SK-N-SH (cell line): ENCODE results near the gene SLC24A4.

Source experiments
- FOXM1 ChIP-seq: IDR thresholded peaks from 2 replicates; pipeline ENCODE4 v1.4.0; 2012; ENCODE audit warnings: low read depth, mild to moderate bottlenecking
- MXI1 ChIP-seq: IDR thresholded peaks from 2 replicates; pipeline ENCODE4 v1.6.1; 2012; ENCODE audit warnings: mild to moderate bottlenecking, low read depth, low read length, improper control_type of control experiment
- TAF1 ChIP-seq: IDR thresholded peaks from 2 replicates; pipeline ENCODE4 v1.6.1; 2012; ENCODE audit warnings: low read depth, mild to moderate bottlenecking, low read length, moderate library complexity, borderline replicate concordance
- TF ChIP-seq, protein P1 (sequence below): IDR thresholded peaks from 2 replicates; pipeline ENCODE4; 2012
- TF ChIP-seq, protein P2 (sequence below): fragments of 150-350 bp; IDR thresholded peaks from 2 replicates; pipeline ENCODE4 v1.6.1; 2016; ENCODE audit warnings: mild to moderate bottlenecking, low read depth, low read length
- TF ChIP-seq, protein P3 (sequence below): fragments of 200-600 bp; sonication (generic); IDR thresholded peaks from 2 replicates; pipeline ENCODE4 v1.6.1; 2017; ENCODE audit warnings: antibody characterized with exemption, mild to moderate bottlenecking, moderate library complexity

DNA sequence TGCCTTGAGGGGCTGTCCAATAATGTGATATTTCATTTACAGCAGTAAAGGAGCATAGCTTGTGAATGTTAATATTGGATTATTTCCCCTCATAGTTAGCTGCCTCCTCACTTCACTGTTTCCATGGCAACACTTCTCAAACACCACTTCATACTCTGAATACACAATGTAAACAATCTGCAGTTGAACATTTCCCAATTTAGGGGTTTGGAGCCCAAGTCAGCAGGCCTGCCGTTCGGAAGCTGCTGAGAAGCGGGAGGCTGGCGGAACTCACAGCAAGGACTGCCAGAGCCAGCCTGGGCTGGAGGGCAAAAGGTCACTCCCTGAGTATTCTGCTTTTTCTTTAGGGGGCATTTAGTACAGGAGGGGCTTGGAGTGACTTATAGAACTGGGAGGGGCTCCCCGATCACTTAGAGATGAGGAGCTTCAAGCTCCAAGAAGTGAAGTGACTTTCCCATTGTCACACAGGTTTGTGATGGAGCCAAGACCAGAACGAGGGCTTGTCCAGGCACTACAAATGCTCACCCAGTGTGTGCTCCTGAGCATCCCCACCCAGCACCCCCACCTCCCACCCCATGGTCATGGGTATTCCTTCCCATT is 12.1 kb upstream of the SLC24A4 start:
- TF ChIP-seq, protein P1, sequence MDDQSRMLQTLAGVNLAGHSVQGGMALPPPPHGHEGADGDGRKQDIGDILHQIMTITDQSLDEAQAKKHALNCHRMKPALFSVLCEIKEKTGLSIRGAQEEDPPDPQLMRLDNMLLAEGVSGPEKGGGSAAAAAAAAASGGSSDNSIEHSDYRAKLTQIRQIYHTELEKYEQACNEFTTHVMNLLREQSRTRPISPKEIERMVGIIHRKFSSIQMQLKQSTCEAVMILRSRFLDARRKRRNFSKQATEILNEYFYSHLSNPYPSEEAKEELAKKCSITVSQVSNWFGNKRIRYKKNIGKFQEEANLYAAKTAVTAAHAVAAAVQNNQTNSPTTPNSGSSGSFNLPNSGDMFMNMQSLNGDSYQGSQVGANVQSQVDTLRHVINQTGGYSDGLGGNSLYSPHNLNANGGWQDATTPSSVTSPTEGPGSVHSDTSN = no peak
- TF ChIP-seq MXI1 = no peak
- TF ChIP-seq, protein P2, sequence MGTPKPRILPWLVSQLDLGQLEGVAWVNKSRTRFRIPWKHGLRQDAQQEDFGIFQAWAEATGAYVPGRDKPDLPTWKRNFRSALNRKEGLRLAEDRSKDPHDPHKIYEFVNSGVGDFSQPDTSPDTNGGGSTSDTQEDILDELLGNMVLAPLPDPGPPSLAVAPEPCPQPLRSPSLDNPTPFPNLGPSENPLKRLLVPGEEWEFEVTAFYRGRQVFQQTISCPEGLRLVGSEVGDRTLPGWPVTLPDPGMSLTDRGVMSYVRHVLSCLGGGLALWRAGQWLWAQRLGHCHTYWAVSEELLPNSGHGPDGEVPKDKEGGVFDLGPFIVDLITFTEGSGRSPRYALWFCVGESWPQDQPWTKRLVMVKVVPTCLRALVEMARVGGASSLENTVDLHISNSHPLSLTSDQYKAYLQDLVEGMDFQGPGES = no peak
- TF ChIP-seq, protein P3, sequence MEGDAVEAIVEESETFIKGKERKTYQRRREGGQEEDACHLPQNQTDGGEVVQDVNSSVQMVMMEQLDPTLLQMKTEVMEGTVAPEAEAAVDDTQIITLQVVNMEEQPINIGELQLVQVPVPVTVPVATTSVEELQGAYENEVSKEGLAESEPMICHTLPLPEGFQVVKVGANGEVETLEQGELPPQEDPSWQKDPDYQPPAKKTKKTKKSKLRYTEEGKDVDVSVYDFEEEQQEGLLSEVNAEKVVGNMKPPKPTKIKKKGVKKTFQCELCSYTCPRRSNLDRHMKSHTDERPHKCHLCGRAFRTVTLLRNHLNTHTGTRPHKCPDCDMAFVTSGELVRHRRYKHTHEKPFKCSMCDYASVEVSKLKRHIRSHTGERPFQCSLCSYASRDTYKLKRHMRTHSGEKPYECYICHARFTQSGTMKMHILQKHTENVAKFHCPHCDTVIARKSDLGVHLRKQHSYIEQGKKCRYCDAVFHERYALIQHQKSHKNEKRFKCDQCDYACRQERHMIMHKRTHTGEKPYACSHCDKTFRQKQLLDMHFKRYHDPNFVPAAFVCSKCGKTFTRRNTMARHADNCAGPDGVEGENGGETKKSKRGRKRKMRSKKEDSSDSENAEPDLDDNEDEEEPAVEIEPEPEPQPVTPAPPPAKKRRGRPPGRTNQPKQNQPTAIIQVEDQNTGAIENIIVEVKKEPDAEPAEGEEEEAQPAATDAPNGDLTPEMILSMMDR = no peak
- no peak for TF ChIP-seq FOXM1
- no peak for TF ChIP-seq TAF1
